ENCODE results near the gene RAB17. TPM values are rescaled to one million over a fixed set of nuclear protein-coding genes. Genes with fewer than 3 reads are reported as not detected.

RAB17 gene, protein sequence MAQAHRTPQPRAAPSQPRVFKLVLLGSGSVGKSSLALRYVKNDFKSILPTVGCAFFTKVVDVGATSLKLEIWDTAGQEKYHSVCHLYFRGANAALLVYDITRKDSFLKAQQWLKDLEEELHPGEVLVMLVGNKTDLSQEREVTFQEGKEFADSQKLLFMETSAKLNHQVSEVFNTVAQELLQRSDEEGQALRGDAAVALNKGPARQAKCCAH
- 1.0 TPM for polyA plus RNA-seq (2012; ENCODE audit: insufficient read depth, insufficient read length, low read depth)

GRCh38 chr2:237590272-237591140 lies at the start of gene RAB17:
RAB17 (minus strand) TSS chr2:237590734; CDS start chr2:237586154, 4,580 bp downstream.
- no peaks in the 10 kb centered on the region for H3K36me3 ChIP-seq
- H3K4me3 ChIP-seq (ENCODE audit: low read depth, low read length) = no peak within 1 kb of the TSS
- no peak for DNase-seq
- TF ChIP-seq CTCF (IDR thresholded peaks at IDR 0.05; ENCODE audit: low read depth, low read length) = no peak
- H3K9me3 ChIP-seq = no peaks in the 10 kb centered on the region
- no peaks in the 10 kb centered on the region for H3K4me1 ChIP-seq
- no peaks in the 10 kb centered on the region for H3K27me3 ChIP-seq

- no peak for DNase-seq
- Histone ChIP-seq H3K36me3 (no peaks in the 10 kb centered on the region), H3K9me3 (no peaks in the 10 kb centered on the region), H3K4me3 (ENCODE audit: low read depth, low read length) (no peak overlapping the region), H3K4me1 (no peaks in the 10 kb centered on the region), H3K27me3 (no peaks in the 10 kb centered on the region)
- TF ChIP-seq CTCF (IDR thresholded peaks at IDR 0.05; ENCODE audit: low read depth, low read length) = no peak
These were observed 49.3 kb upstream of the RAB17 start for GRCh38 chr2:237639836-237640220.

- no peaks in the 10 kb centered on the region for H3K27me3 ChIP-seq
- H3K4me3 ChIP-seq (ENCODE audit: low read depth, low read length) = no peak overlapping the region
- no peaks in the 10 kb centered on the region for H3K36me3 ChIP-seq
- no peak for DNase-seq
- H3K4me1 ChIP-seq = no peaks in the 10 kb centered on the region
- no peak for TF ChIP-seq CTCF (IDR thresholded peaks at IDR 0.05; ENCODE audit: low read depth, low read length)
- no peaks in the 10 kb centered on the region for H3K9me3 ChIP-seq
These were observed 48.7 kb upstream of the RAB17 start for GRCh38 chr2:237639052-237639835.

GRCh38 chr2:237638176-237638575 lies 47.6 kb upstream of the RAB17 start:
- no peaks in the 10 kb centered on the region for H3K36me3 ChIP-seq
- H3K9me3 ChIP-seq = no peaks in the 10 kb centered on the region
- H3K4me3 ChIP-seq (ENCODE audit: low read depth, low read length) = no peak overlapping the region
- DNase-seq = no peak
- no peaks in the 10 kb centered on the region for H3K4me1 ChIP-seq
- TF ChIP-seq CTCF (IDR thresholded peaks at IDR 0.05; ENCODE audit: low read depth, low read length) = no peak
- no peaks in the 10 kb centered on the region for H3K27me3 ChIP-seq

- Histone ChIP-seq H3K9me3 (no peaks in the 10 kb centered on the region), H3K4me1 (no peaks in the 10 kb centered on the region), H3K27me3 (no peaks in the 10 kb centered on the region), H3K36me3 (no peaks in the 10 kb centered on the region), H3K4me3 (ENCODE audit: low read depth, low read length) (no peak overlapping the region)
- no peak for TF ChIP-seq CTCF (IDR thresholded peaks at IDR 0.05; ENCODE audit: low read depth, low read length)
- no peak for DNase-seq
These were observed 47.0 kb upstream of the RAB17 start for GRCh38 chr2:237637429-237638135.

All from BE2C (cell line).